HG02642 (cell line): ENCODE results near the gene ELP2.
"Not testable (repeated sequence)": the region's sequence is repeated elsewhere in the genome, so short reads cannot be mapped to it uniquely, and the experiment has no call there.

Experiments
- ATAC-seq: cut with Tn5 transposase; IDR thresholded peaks from one replicate; pipeline ENCODE4 v1.9.1; 2021; ENCODE audit warnings: mild to moderate bottlenecking; ENCODE audit not compliant: unreplicated experiment, poor library complexity

ELP2 gene

GRCh38 chr18:36186461-36187192 lies 56.9 kb downstream of the ELP2 start:
- ATAC-seq, result peak; percentile 7

- peak; percentile 85 for ATAC-seq
Observed at GRCh38 chr18:36187193-36187825, 57.6 kb downstream of the ELP2 start, which contains the start of gene MOCOS. Gene MOCOS (plus strand): TSS chr18:36187497. CDS start chr18:36187540, 43 bp downstream.

GRCh38 chr18:36187826-36188721 lies 58.4 kb downstream of the ELP2 start:
- no peak for ATAC-seq

GRCh38 chr18:36188916-36189315 lies 59.2 kb downstream of the ELP2 start:
- no peak for ATAC-seq

GRCh38 chr18:36189486-36189885 lies 59.8 kb downstream of the ELP2 start:
- ATAC-seq, result no peak

GRCh38 chr18:36191286-36191685 lies 61.6 kb downstream of the ELP2 start:
- no peak for ATAC-seq

GRCh38 chr18:36191711-36192110 lies 62.0 kb downstream of the ELP2 start:
- ATAC-seq, result no peak

GRCh38 chr18:36194600-36195315 lies 65.1 kb downstream of the ELP2 start:
- ATAC-seq, result no peak

- no peak for ATAC-seq
Observed at GRCh38 chr18:36195427-36196122, 65.9 kb downstream of the ELP2 start.

- ATAC-seq, result no peak
Observed at GRCh38 chr18:36196238-36196995, 66.7 kb downstream of the ELP2 start.

GRCh38 chr18:36197511-36198166 lies 67.9 kb downstream of the ELP2 start:
- ATAC-seq, result no peak

GRCh38 chr18:36199691-36200295 lies 70.1 kb downstream of the ELP2 start:
- ATAC-seq, result no peak

GRCh38 chr18:36200354-36200771 lies 70.7 kb downstream of the ELP2 start:
- no peak for ATAC-seq

GRCh38 chr18:36201765-36202164 lies 72.1 kb downstream of the ELP2 start:
- ATAC-seq, result no peak

- ATAC-seq, result no peak
Observed at GRCh38 chr18:36203360-36203895, 73.7 kb downstream of the ELP2 start.

GRCh38 chr18:36205166-36205565 lies 75.5 kb downstream of the ELP2 start:
- ATAC-seq, result no peak

- no peak for ATAC-seq
Observed at GRCh38 chr18:36207303-36207702, 77.6 kb downstream of the ELP2 start.

- ATAC-seq, result not testable (repeated sequence)
Observed at GRCh38 chr18:36207969-36208368, 78.3 kb downstream of the ELP2 start.
